ENCODE measurements around the gene ACSS1.

Gene ACSS1

DNA sequence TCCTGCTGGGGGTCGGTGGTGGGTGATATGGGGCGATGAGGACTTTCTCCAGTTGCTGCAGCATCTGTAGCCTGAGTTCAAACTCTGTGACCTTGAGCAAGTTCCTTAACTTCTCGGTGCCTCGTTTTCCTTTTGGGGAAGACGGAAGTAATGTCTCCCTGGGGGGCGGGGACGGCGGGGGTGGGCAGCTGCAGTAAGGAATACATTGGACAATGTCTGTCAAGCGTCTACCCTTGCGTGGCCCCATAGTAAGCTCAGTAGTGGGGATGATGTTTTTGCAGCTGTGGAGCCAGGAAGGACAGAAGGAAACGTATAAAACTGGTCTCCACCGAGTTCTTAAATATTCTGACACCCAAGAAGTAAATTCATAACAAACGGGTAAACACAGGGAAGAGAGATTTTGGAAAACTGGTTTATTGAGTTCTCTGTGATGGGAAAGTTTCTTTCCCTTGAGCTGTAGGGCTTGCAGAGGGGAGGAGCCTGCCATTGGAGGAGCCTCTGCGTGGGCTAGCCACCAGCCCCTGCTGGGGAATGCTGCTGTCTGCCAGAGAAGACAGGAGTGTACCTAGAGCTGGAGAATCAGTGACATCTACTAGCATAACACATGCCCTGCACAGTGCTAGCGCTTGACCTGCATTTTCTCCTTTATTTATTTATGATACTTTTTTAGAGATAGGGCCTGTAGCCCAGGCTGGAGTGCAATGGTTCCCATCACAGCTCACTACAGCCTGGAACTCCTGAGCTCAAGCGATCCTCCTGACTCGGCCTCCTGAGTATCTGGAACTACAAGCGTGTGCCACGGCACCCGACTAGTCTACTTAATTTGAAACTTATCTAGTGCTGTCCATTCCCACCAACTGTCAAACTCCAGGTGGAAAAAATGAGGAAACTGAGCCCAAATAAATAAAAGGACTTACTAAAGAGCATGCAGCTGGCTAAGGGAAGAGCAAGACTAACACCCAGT lies 1.2 kb upstream of the ACSS1 start:
- no peak for DNase-seq (ENCODE audit: low spot score)

DNA sequence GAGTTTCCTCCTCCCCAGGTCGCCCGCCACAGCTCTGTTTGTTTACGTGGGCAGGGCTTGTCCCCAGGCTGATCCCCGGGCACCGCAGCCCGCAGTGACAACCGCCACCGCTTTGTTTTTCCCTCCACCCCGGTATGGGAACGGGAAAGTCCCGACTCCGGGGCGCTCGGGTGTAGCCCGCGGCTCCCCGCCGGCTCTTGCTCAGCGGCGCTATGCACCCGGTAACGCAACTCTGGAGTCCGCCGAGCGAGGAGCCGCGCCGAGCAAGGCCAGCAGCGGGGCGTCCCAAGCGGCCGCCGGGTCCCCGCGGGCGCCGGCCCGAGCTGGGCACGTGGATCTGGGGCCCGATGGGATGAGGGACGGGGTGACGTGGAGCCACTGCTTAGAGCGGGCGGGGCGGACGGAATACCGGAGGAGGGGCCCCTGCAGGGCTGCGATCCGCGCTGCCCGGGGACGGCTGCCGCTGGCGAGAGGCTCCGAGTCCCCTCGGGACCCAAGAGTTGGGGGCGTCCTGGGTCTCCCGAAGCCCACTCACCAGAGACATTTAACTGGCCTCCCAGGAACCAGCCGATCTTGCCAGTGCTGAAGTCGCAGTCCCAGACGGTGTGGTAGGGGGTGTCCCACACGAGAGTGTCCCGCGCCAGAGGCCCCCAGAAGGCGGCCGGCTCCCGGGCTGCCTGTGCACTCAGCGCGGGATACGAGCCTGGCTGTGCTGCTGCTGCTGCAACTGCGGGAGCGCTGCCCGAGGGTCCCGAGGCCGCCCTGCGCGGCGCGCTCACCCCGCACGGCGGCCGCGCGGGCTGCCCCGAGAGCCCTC lies 497 bp downstream of the ACSS1 start:
- DNase-seq (ENCODE audit: low spot score): peak; percentile 83

DNA sequence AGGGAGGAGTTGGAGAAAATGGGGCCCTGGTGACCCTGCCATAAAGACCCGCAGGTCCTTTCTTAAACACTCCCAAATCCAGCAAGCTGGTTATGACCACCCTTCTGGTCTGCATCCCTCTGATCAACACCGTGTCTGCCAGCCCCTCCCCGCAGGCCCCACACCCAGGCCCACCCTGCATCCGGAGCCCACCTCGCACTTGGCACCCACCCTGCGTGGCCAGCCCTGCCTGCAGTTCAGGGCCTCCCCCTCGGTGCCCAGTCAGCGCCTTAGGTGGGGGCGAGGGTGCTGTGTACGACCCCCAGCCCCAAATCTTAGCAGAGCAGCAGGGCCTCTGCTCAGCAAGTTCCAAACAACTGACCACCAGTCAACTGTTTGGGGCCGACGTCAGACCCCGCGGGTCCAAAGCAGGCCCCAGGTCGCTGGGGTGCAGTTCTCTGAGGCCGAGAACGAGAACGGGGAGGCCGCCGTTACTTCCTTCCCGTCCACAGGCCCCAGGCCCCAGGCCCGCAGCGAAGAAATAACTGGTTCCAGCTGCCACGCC lies 1.2 kb downstream of the ACSS1 start:
- DNase-seq (ENCODE audit: low spot score): no peak

DNA sequence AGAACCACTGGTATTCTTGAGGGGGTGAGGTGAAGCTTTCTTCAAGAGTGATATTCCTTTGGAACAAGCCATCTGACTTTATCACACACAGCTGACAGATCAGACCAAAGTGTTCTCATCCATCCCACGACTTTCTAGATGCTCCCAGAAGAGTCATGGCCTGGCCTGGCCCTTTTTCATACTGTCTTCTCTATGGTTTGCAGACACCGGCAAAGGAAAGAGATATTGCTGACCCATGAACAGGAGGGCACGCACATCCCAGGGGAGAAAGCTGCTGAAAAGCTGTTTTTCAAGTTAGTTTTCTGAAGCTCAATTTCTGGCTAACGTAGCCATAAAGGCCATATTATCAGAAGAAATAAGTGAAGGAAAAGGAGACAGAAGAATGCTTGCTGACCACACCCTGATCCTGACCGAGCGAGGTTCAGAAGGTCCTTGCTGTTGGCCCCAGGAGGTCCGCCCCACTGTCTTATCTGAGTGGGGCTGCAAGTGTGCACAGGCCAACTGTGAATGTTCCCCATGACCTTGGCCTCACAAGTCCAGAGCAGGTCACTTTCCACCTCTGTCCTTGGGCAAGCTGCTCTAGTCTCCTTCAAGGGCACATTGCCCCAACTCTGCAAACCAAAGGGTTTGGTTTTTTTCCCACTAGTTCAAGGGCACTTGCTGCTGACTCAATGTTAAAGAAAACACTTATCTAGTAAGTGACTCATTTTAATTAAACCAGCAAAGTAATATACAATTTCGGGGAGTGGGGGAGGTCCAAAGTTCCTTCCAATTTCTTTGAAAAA lies 2.0 kb downstream of the ACSS1 start:
- no peak for DNase-seq (ENCODE audit: low spot score)

DNA sequence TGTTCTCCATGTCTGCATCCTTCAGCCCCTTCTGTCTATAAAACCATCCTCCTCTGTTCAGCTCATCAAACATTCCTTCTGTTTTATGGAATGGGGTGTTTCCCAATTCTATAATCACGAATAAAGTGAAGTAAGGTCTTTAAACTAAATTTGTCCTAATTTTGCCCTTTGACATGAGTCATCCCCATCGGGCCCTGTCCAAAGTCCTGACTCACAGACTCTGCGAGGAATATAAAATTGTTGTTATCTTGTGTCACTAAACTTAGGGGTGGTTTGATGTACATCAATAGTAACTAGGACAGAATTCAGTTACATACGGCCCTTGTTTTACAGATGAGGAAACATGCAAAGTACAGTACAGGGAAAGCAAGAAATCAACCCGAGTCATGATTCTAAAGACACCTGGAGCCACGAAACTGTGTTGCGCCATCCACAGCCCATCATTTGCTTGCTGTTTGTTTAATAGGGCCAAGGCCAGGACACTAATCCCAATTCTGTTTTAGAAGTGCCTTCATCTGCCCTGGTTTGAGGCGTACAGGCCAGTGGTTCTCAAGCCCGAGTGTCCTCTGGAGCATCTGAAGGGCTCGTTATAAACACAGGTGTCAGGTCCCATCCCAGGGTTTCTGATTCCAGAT lies 2.8 kb downstream of the ACSS1 start:
- DNase-seq (ENCODE audit: low spot score): no peak

DNA sequence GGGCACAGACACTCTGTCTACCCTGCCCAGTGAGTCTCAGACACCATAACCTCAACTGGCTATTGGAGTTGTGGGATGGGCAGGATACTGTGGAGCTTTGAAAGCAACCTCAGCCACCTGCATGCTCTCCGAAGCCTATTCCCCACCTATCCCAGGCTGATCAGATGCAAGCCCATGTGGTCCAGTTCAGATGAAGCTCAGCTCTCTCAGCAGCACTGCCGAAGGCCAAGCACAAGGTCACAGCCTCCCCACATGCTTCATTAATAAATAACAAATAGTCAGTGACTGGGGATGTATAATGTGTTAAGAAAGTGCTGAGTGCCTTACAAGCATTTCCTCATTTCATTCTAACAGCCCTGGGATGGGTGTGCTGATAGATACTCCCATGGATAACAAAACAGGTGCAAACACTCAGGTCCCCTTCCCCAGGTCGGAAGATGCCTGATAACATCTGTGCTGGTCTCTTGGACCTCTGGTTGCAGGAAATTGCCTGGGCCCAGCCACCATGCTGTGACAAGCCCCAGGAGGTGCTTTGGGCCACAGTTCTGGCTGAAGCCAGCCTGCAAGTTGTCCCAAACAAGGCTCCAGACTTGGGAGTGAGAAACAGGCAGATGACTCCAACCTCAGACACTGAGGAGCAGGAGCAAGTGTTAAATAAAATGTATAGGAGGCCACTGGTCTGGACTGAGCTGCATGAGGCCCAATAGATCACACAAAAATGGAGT lies 3.7 kb downstream of the ACSS1 start:
- no peak for DNase-seq (ENCODE audit: low spot score)

DNA sequence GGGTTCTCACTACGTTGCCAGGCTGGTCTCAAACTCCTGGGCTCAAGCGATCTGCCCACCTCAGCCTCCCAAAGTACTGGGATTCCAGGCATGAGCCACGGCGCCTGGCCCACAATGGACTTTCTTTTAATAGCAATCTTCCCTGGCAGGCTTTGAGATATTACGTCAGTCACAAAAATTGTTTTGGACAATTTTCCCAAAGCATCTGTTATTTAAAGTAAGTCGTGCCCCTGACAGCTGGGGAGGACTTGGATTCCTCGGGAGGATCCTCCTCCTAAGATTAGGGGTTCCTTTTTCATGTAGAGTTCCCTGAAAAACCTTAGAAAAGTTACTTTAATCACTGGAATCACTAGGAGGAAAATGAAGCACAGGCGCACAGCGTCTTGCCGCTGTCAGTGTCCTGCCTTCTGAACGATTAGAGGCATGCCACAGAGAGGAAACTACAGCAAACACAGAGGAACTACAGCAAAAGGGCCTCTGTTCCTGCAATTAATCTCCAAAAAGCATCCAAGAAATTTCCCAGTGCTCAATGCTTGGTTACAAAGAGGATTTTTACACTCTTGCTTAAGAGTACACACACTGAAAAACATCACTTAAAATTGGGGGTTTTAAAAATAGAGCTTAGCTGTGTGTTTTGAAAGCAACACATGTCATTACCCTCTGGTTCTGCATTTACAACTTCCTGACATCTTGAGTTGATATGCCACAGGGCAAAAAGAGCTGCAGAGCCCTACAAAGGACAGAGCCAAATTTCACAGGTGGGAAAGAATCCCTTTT lies 4.5 kb downstream of the ACSS1 start:
- no peak for DNase-seq (ENCODE audit: low spot score)

DNA sequence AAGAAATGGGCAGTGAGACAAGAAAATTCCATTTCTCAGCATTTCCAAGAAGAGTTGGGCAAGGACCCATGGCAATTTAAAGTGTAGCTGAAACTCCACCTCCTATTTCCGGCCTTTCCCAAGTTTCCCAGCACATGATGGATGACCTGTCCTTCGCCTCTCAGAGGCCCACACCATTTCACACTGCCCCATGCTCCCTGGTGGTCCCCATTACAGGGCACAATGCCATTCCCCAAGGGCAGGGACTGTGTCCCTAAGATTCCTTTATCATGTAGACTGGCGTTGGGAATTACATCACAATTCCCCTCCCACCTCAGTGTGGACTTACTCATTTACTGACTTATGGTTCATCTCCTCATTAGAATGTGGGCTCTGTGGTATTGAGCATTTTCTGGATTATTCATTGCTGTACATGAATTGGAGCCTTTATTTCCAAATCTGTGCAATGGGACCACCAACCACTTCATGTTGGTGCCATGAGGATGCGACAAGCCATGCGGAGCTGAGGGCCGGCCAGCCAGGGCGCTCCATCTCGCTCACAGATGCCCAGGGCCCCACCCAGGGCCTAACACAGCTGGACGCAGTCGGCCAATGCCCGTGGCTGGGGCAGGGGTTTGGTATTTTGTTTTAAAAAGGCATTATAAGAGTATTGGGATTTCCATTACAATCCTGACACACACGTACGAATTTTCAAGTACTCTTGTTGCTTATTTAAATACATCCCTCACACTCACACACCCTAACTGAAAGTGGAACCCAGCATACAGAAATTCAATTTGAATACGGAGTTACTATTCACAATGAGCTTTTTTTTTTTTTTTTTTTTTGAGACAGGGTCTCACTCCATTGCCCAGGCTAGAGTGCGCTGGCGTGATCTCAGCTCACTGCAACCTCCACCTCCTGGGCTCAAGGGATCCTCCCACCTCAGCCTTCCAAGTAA lies 5.4 kb downstream of the ACSS1 start:
- no peak for DNase-seq (ENCODE audit: low spot score)

DNA sequence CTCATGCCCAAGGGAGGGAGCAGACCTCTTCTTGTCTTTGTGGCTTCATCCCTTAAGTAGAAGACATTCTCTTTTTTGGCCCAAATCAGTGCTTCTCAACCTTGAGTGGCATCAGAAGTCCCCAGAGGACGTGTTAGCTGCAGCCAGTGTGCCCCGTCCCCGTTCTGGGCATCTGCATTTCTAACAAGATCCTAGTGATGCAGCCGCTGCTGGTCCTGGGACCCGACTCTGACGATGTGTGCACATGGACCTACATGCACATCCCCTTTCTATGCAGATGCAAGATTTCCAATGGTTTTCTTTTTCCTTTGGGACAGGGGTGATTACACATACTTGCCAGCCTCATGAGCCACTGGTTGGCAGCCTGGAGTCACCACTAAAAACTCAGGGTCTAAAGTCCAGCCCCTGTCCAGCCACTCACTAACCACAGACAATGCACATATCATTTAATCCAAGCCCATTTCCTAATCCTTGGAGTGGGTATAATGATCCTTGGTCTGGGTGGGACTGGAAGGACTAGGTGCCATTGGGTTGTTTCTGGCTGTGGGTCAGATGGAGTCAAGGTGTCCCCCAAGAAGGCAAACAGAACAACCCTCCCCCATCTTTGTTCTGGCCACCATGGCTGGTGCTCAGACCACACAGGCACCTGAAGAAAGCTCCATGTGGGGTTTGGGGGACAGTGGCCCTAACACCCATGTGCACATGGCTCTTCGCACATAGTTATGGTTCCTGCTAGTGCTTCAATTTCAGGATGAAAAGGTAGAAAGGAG lies 6.4 kb downstream of the ACSS1 start:
- DNase-seq (ENCODE audit: low spot score): no peak

DNA sequence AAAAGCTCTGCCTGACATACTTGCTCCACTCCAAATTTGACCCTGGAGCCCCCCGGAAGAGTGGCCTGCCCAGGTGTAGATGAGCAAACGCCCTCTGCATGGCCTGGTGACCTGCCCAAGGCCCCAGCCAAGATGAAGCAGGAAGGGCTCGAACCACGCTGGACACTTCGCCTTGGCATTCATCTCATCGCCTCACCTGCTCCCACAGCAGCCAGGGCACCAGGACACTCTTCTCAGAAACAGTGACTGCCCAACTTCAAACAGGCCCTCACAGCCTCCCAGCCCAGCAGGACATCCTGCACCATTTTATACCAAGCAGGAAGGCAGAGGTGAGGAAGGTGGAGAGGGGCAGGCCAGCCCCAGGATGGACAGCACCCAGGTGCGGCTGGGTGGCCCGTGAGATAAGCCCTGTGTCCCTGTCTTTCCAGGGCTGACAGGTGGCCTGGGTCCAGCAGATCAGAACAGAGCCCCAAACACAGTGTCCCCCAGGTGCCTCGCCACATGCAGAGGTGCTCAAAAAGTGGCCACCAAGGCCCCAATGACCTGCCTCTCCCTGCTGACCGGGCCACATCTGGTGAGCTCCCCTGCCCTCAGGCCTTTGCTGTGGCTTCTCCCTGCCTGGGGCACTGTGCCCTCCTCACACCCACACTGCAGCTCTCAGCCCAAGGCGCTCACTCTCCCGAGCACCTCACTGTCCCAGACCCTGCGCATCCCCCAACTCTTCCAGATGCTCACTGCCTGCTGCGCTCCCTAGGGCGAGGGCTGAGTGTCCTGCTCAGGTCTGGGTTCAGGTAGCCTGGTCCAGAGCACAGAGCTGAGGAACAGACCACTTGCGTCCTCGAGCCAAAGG lies 7.2 kb downstream of the ACSS1 start:
- DNase-seq (ENCODE audit: low spot score): no peak

DNA sequence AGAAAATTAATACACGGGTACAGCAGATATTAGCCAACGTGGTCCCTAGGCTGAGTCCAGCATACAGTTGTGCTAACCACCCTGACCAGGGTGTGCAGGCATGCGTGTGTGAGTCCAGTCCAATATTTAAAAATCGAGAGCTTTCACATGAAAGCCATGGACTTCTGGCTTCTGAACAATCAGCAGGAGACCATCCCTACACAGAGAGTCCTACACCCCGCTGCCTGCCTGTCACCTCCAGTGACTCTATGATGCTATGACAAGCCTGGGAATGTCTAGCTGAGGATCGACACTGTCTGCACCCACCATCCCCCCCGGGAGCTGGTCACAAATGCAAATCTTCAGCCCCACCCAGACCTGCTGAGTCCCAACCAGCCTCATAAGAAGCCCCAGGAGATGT lies 7.9 kb downstream of the ACSS1 start:
- DNase-seq (ENCODE audit: low spot score): no peak

DNA sequence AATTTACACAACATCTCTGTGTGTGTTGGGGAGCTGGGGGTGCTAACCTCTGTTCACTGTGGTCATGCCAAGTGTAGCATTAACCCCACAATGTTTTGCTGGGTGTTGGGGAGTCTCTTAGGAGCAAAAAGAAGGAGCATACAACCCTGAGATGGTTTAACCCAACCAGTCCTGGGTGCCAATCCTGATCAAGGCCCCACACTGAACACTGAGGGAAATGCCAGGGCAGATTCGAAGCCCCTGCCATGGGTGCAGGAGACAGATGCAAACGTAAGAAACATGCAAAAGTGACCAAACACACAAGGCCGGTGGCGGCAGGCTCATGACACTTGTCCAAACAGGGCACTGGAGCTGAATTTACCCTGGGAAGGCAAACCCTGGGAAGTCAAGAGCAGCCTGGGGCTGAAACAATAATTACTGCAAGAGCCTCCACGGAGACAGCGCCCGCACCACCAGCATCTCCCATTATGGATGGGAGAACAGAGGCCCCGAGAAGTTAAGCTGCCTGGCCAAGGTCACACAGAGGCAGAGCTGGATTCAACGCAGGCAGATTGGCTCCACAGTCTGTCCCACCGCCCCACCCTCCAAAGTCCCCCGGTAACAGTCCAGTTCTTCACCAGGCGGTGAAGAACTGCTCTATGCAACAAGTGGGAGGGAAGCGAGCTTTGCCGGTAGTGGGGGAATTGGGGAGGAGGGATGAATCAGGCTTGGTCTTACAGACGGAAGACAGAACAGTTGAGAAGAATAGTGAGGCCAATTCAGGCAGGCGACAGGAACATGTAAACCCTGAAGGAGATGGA lies 8.5 kb downstream of the ACSS1 start:
- DNase-seq (ENCODE audit: low spot score): no peak

DNA sequence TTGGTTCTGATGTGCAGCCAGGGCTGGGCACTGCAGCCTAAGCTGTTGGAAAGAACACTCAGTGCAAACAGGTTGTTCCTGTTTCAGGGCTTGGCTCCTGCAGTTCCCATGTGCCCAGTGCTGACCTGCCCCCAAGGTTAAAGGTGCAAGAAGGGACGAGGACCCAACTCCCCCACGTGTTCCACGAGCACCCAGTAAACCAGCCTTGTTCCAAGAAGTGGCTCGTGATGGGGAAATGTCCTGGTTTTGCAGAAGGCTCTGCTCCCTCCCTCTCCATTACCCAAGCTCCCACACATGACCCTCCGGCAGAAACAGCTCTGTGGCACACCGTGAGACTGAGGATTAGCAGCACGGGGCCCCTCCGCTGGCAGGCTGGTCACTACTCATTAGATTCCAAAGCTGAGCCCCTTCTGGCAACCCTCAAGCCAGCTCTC lies 9.4 kb downstream of the ACSS1 start:
- DNase-seq (ENCODE audit: low spot score): no peak

DNA sequence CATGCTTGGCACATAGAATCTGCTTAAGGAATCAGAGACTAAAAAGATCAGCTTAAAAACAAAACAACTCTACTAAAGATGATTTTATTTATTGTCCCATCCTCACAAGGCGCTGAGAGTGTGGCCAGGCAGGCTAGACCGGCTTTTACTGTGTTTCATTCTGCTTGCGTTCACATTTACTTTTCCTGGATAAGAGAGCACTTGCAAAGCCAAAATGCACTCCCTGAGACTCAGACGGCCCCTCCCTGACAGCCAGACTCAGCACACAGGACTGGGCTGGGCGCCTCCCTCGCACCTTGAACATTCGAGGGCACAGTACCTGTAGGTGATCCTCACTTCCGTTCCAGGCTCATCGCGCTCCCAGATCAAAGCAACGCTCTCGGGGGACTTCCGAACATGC lies 10.2 kb downstream of the ACSS1 start:
- DNase-seq (ENCODE audit: low spot score): no peak

DNA sequence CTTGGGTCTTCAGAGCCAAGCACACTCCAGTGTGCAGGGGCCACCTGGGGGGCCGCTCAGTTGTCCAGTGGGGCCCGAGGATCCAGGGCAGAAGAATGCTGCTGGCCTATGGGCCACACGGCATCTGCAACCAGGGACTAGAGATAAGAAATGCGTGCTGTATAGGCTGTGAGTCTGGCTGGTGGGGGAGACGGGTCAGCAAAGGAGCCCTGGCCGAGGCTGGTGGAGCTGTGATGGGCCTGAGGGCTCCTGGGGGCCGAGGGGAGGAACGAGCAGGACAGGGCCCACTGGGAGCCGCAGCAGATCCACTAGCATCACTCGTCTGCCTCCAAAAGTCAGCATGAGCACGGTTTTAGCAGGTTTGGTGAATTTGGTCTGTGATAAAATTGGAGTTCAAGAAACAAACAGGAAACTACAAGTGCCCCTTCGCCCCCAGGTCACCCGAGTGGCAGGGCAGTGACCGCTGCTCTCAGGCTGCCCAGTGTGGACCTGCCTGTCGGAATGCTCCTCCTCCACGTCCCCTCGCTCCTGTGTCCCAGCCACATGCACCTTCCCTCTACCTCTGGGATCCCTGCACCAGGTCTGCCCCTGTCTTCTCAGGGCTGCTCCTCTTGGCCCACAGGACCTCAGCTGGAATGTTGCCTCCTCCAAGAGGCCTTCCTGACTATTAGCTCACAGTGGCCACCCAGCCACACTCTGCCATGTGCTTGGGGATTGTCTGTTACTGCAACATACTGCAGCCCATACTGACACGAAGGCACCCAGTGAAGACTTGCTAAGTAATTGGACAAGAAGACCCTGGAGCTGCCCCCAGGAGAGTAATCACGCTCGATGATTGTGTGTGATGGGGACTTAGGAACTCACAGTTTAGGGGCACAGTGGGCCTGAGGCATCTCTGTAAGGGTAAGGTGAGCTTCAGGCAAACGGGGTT lies 10.9 kb downstream of the ACSS1 start:
- no peak for DNase-seq (ENCODE audit: low spot score)
